Caco-2 (cell line): ENCODE data around the gene CTNND2. TPM values are rescaled to one million over a fixed set of nuclear protein-coding genes. Genes with fewer than 3 reads are reported as not detected.
"Not testable (repeated sequence)": the region's sequence is repeated elsewhere in the genome, so short reads cannot be mapped to it uniquely, and the experiment has no call there.

ENCODE experiments used
- BruUV-seq: library from RNA; stranded (reverse); fragments of 400-500 nt; replicated peaks from 2 replicates; lab custom pipeline; 2021; lab: Mats Ljungman, UMichigan
- CTCF ChIA-PET: fragments of 300-600 bp; sonication (Branson Sonifier 250); formaldehyde crosslinking; loops from one replicate; lab custom pipeline; 2022; ENCODE audit warnings: antibody characterized with exemption; lab: Charles Lee
- POLR2A ChIA-PET: fragments of 300-600 bp; sonication (Branson Sonifier 250); formaldehyde crosslinking; loops from one replicate; lab custom pipeline; 2022; ENCODE audit warnings: antibody characterized with exemption; lab: Charles Lee
- DNase-seq, 2 experiments: peaks; one replicate each; pipeline versions ENCODE4 v3.0.0 to v3.0.0-alpha.2; 2020 to 2022
- H3K27me3 ChIP-seq: replicated peaks from 2 replicates; pipeline ENCODE4 v1.6.0; 2011; ENCODE audit warnings: low read length; ENCODE audit not compliant: control insufficient read depth, insufficient read depth
- H3K36me3 ChIP-seq: 2 replicates; pipeline ENCODE4 v1.5.1; 2011; ENCODE audit warnings: low read length; ENCODE audit not compliant: control insufficient read depth, insufficient read depth
- H3K4me1 ChIP-seq: fragments of 250-450 bp; sonication (Bioruptor Pico); 2 replicates; pipeline ENCODE4 v1.5.1; 2020; ENCODE audit warnings: mild to moderate bottlenecking
- H3K4me3 ChIP-seq: 2 replicates; pipeline ENCODE4 v1.5.1; 2011; ENCODE audit warnings: low read depth, mild to moderate bottlenecking, control low read depth, low read length
- H3K9me3 ChIP-seq: fragments of 250-450 bp; sonication (Bioruptor Pico); 2 replicates; pipeline ENCODE4 v1.5.1; 2020; ENCODE audit warnings: mild to moderate bottlenecking, moderate library complexity
- H3K27ac Mint-ChIP-seq: one replicate; pipeline ENCODE4 v1.8.0; 2022; ENCODE audit warnings: mixed read lengths; ENCODE audit not compliant: unreplicated experiment
- H3K27me3 Mint-ChIP-seq: one replicate; pipeline ENCODE4 v1.8.0; 2022; ENCODE audit warnings: mixed read lengths; ENCODE audit not compliant: insufficient read depth, unreplicated experiment
- H3K36me3 Mint-ChIP-seq: one replicate; pipeline ENCODE4 v1.8.0; 2022; ENCODE audit warnings: mild to moderate bottlenecking, mixed read lengths; ENCODE audit not compliant: insufficient read depth, unreplicated experiment
- H3K4me1 Mint-ChIP-seq: one replicate; pipeline ENCODE4 v1.8.0; 2022; ENCODE audit warnings: low read depth, mixed read lengths; ENCODE audit not compliant: unreplicated experiment
- H3K4me3 Mint-ChIP-seq: one replicate; pipeline ENCODE4 v1.8.0; 2022; ENCODE audit warnings: mild to moderate bottlenecking, moderate library complexity, mixed read lengths; ENCODE audit not compliant: unreplicated experiment
- H3K9me3 Mint-ChIP-seq: one replicate; pipeline ENCODE4 v1.8.0; 2022; ENCODE audit warnings: mixed read lengths; ENCODE audit not compliant: unreplicated experiment
- CTCF ChIP-seq, 2 experiments: fragments of 200-600 bp in 1 of 2; IDR thresholded peaks; 1 replicate in 1 of 2; 2 replicates in 1 of 2; pipeline versions ENCODE4 v1.5.1 to v1.8.0; 2011 to 2022; ENCODE audit warnings: antibody characterized with exemption in 1 of 2, control low read depth in 1 of 2, inconsistent platforms in 1 of 2, low read depth in 1 of 2, low read length in 1 of 2, mild to moderate bottlenecking in 1 of 2, moderate library complexity in 1 of 2; ENCODE audit not compliant: insufficient read depth in 1 of 2, severe bottlenecking in 1 of 2, unreplicated experiment in 1 of 2
- intact Hi-C: fragments of 100-400 bp; cut with micrococcal nuclease; formaldehyde crosslinking; loops from one replicate; pipeline ENCODE4 v1.10.0; 2022; ENCODE audit not compliant: unreplicated experiment
- total RNA-seq: library from RNA; stranded (reverse); gene quantifications from 2 replicates; pipeline ENCODE4 v1.2.3, GENCODE V29; 2022

The CTNND2 gene
- total RNA-seq, 1 experiment from 2014 or later = 0.32 TPM

GRCh38 chr5:11069041-11069440 is 835.2 kb downstream of the CTNND2 start:
- no peaks in the 10 kb centered on the region for H3K4me1 Mint-ChIP-seq
- H3K9me3 Mint-ChIP-seq = peaks cover 13% of the 10 kb centered on the region
- ChIA-PET POLR2A (no interaction called here), CTCF (no interaction called here)
- H3K36me3 Mint-ChIP-seq = no peaks in the 10 kb centered on the region
- Histone ChIP-seq H3K4me1 (0 out of 2 replicates have a peak, but pooled peaks cover 3% of the 10 kb centered on the region), H3K4me3 (no peak overlapping the region), H3K36me3 (no peaks in the 10 kb centered on the region), H3K9me3 (no peaks in the 10 kb centered on the region), H3K27me3 (no peaks in the 10 kb centered on the region)
- TF ChIP-seq CTCF (IDR thresholded peaks at IDR 0.05; ENCODE audit: insufficient read depth in 1 of 2, low read depth in 1 of 2, low read length in 1 of 2, severe bottlenecking in 1 of 2, unreplicated experiment in 1 of 2) = no peak
- H3K4me3 Mint-ChIP-seq = no peak overlapping the region
- BruUV-seq = no TSS peak
- intact Hi-C loops = no loop called here
- peaks cover 10% of the 10 kb centered on the region for H3K27me3 Mint-ChIP-seq
- H3K27ac Mint-ChIP-seq = no peak overlapping the region
- DNase-seq = no peak

- H3K27me3 Mint-ChIP-seq, H3K36me3 ChIP-seq, intact Hi-C loops, H3K4me1 Mint-ChIP-seq, H3K9me3 ChIP-seq, H3K36me3 Mint-ChIP-seq, BruUV-seq, H3K27me3 ChIP-seq, H3K4me3 Mint-ChIP-seq, DNase-seq, POLR2A ChIA-PET, H3K4me3 ChIP-seq, H3K4me1 ChIP-seq, H3K27ac Mint-ChIP-seq: not testable (repeated sequence)
- H3K9me3 Mint-ChIP-seq = peaks cover 23% of the 10 kb centered on the region
- CTCF ChIA-PET = interaction anchor here (0.7 kb wide), 1 partner anchor 18 kb away, joined by 4 read pairs; no protein-coding TSS in a partner anchor
Observed at GRCh38 chr5:11065723-11066122, 838.5 kb downstream of the CTNND2 start.

GRCh38 chr5:11064763-11065450 is 839.3 kb downstream of the CTNND2 start:
- no peak overlapping the region for H3K4me3 ChIP-seq
- Mint-ChIP-seq H3K27ac (no peak overlapping the region), H3K36me3 (no peaks in the 10 kb centered on the region), H3K9me3 (peaks cover 24% of the 10 kb centered on the region), H3K4me3 (no peak overlapping the region), H3K4me1 (no peaks in the 10 kb centered on the region), H3K27me3 (peaks cover 9% of the 10 kb centered on the region)
- intact Hi-C loops = no loop called here
- no peaks in the 10 kb centered on the region for H3K36me3 ChIP-seq
- TF ChIP-seq CTCF (IDR thresholded peaks at IDR 0.05; ENCODE audit: insufficient read depth in 1 of 2, low read depth in 1 of 2, low read length in 1 of 2, severe bottlenecking in 1 of 2, unreplicated experiment in 1 of 2) = no peak
- BruUV-seq = no TSS peak
- ChIA-PET CTCF (no interaction called here), POLR2A (no interaction called here)
- H3K27me3 ChIP-seq = no peaks in the 10 kb centered on the region
- no peaks in the 10 kb centered on the region for H3K9me3 ChIP-seq
- H3K4me1 ChIP-seq = 0 out of 2 replicates have a peak, but pooled peaks cover 3% of the 10 kb centered on the region
- no peak for DNase-seq
